ENCODE measurements around the gene REV3L. TPM values are rescaled to one million over a fixed set of nuclear protein-coding genes. Genes with fewer than 3 reads are reported as not detected.

Gene REV3L
- total and polyA plus RNA-seq, 2 of the 8 experiments (the other 6 are each of a cell fraction or from before 2014, with no cell fraction given): 2.1 to 6.6 TPM

DNA sequence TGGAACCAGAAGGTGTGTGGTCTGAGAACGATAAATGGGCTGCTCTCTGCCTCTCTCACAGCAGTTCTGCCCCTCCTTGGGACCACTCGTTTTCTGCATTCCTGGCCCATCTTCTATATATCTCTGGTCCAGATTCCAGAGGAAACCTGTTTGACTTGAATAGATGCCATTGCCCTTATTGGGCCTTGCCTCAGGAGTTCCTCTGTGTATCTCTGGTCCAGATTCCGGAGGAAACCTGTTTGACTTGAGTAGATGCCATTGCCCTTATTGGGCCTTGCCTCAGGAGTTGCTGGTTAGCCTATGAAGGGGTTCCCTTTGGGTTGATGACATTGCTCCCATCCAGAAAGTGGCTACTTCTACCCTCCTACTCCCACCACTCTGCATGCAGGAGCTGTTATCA lies 206.3 kb downstream of the REV3L start:
- Histone ChIP-seq H3K4me2 (ENCODE audit: insufficient read depth in 1 of 2, low read depth in 2 of 2, low read length in 2 of 2) (no peak overlapping the region), H3K4me1 (replicated peaks in 1 of 4; ENCODE audit: control insufficient read depth in 3 of 4, insufficient read depth in 4 of 4, low read length in 3 of 4) (no peaks in the 10 kb centered on the region), H2BK12ac (ENCODE audit: low read depth, low read length) (no peak overlapping the region), H2AFZ (ENCODE audit: low read length) (no peak overlapping the region), H3K79me1 (ENCODE audit: low read depth, low read length) (no peaks in the 10 kb centered on the region), H3K4me3 (ENCODE audit: extremely low read depth in 1 of 4, insufficient read depth in 2 of 4, low read depth in 3 of 4, low read length in 4 of 4) (no peak overlapping the region), H3K23me2 (ENCODE audit: low read depth, low read length) (no peaks in the 10 kb centered on the region), H2BK20ac (ENCODE audit: low read length) (no peak overlapping the region), H3K23ac (ENCODE audit: insufficient read length) (no peak overlapping the region), H4K20me1 (replicated peaks in 1 of 2; ENCODE audit: control insufficient read depth in 1 of 2, insufficient read depth in 2 of 2, low read length in 2 of 2) (no peaks in the 10 kb centered on the region), H4K5ac (ENCODE audit: insufficient read length, low read depth, low read length) (no peak overlapping the region), H3K27ac (ENCODE audit: low read depth, low read length) (no peak overlapping the region), H3K36me3 (ENCODE audit: control insufficient read depth in 2 of 4, insufficient read depth in 4 of 4, low read length in 3 of 4) (peaks cover 2 to 50% (median 15%) of the 10 kb centered on the region in 4 experiments; a peak in 5 of 8 replicates), H3K14ac (ENCODE audit: insufficient read length) (no peak overlapping the region), H3K9ac (replicated peaks in 1 of 4; ENCODE audit: extremely low read depth in 1 of 4, low read depth in 3 of 4, low read length in 3 of 4) (no peak overlapping the region), H3K18ac (ENCODE audit: extremely low read depth, low read length) (no peak overlapping the region), H3K4ac (replicated peaks; ENCODE audit: insufficient read length, low read depth, low read length) (no peak overlapping the region), H2AK5ac (ENCODE audit: low read depth, low read length) (no peak overlapping the region), H3K79me2 (ENCODE audit: control insufficient read depth in 1 of 2, insufficient read depth in 2 of 2, low read length in 2 of 2) (peaks cover 0 to 3% of the 10 kb centered on the region in 2 experiments; a peak in 1 of 4 replicates), H2BK15ac (ENCODE audit: low read length) (no peak overlapping the region), H2BK5ac (ENCODE audit: low read depth, low read length) (no peak overlapping the region), H4K91ac (replicated peaks; ENCODE audit: insufficient read length, low read length) (no peak overlapping the region), H3K9me3 (ENCODE audit: insufficient read depth in 2 of 2, low read depth in 1 of 2, low read length in 1 of 2) (no peaks in the 10 kb centered on the region; a peak in 1 of 4 replicates), H3K27me3 (replicated peaks in 1 of 4; ENCODE audit: control insufficient read depth in 3 of 4, extremely low read depth in 1 of 4, insufficient read depth in 3 of 4, low read length in 3 of 4) (no peaks in the 10 kb centered on the region), H2BK120ac (replicated peaks; ENCODE audit: low read depth, low read length) (no peak overlapping the region), H4K8ac (ENCODE audit: extremely low read depth, insufficient read depth, low read length) (no peak overlapping the region), H3K56ac (replicated peaks; ENCODE audit: insufficient read length, low read depth, low read length) (no peak overlapping the region)
- CTCF ChIA-PET (ENCODE audit: partially characterized antibody): interaction anchor here (0.8 kb wide), 1 partner anchor 17 kb away, joined by 4 read pairs; no protein-coding TSS in a partner anchor
- POLR2A ChIA-PET (ENCODE audit: partially characterized antibody): no interaction called here
- no peak for TF ChIP-seq RAD21 (IDR thresholded peaks at IDR 0.05 in 1 of 2, conservative IDR thresholded peaks at IDR 0.05 in 1 of 2; ENCODE audit: low read depth in 2 of 2, low read length in 2 of 2)
- FAIRE-seq (no peak), DNase-seq (ENCODE audit: low read depth in 1 of 2, low spot score in 2 of 2) (no peak)
- 96% methylated on average over 3 of the region's 3 CpGs; no CpG with 5 or more reads in 1 of the 2 experiments for WGBS, 2 experiments (ENCODE audit: extremely low coverage in 1 of 2, insufficient coverage in 1 of 2, insufficient read length in 1 of 2, insufficient replicate concordance in 2 of 2, low coverage in 1 of 2, low lambda C conversion rate in 2 of 2, missing lambda C conversion rate in 1 of 2)

Measured in H1 (cell line).